ENCODE measurements around the gene DIAPH3.
A peak's percentile ranks its signal among the peaks of the same experiment; 100 is the strongest.

The DIAPH3 gene

GRCh38 chr13:59754411-59754810, 409.3 kb downstream of the DIAPH3 start:
- Histone ChIP-seq H3K9me3 (ENCODE audit: insufficient read depth, low read length) (no peaks in the 10 kb centered on the region), H3K4me1 (ENCODE audit: low read length) (peaks cover 24% of the 10 kb centered on the region), H3K9ac (ENCODE audit: low read length) (no peak overlapping the region), H2AFZ (ENCODE audit: low read depth, low read length) (no peak overlapping the region), H3K4me3 (ENCODE audit: low read length) (no peak overlapping the region), H3K79me2 (ENCODE audit: low read length) (no peaks in the 10 kb centered on the region), H3K4me2 (ENCODE audit: low read length) (peak overlapping the region; percentile 7; the same call in 1 of the 2 replicates), H3K27me3 (ENCODE audit: low read depth, low read length) (no peaks in the 10 kb centered on the region), H3K27ac (ENCODE audit: low read length) (no peak overlapping the region), H4K20me1 (ENCODE audit: insufficient read depth, low read length) (no peaks in the 10 kb centered on the region), H3K36me3 (replicated peaks; ENCODE audit: low read depth, low read length) (no peaks in the 10 kb centered on the region)
- TF ChIP-seq EZH2phosphoT487 (IDR thresholded peaks at IDR 0.05; ENCODE audit: low read depth) (no peak), CTCF (IDR thresholded peaks at IDR 0.05; ENCODE audit: low read depth, low read length) (no peak)

- TF ChIP-seq EZH2phosphoT487 (IDR thresholded peaks at IDR 0.05; ENCODE audit: low read depth) (no peak), CTCF (IDR thresholded peaks at IDR 0.05; ENCODE audit: low read depth, low read length) (no peak)
- Histone ChIP-seq H3K36me3 (replicated peaks; ENCODE audit: low read depth, low read length) (no peaks in the 10 kb centered on the region), H4K20me1 (ENCODE audit: insufficient read depth, low read length) (no peaks in the 10 kb centered on the region), H3K4me1 (ENCODE audit: low read length) (peaks cover 31% of the 10 kb centered on the region), H3K27me3 (ENCODE audit: low read depth, low read length) (no peaks in the 10 kb centered on the region), H3K9me3 (ENCODE audit: insufficient read depth, low read length) (no peaks in the 10 kb centered on the region), H3K9ac (ENCODE audit: low read length) (no peak overlapping the region), H2AFZ (ENCODE audit: low read depth, low read length) (no peak overlapping the region), H3K27ac (ENCODE audit: low read length) (no peak overlapping the region), H3K4me3 (ENCODE audit: low read length) (no peak overlapping the region), H3K79me2 (ENCODE audit: low read length) (no peaks in the 10 kb centered on the region), H3K4me2 (ENCODE audit: low read length) (no peak overlapping the region)
Observed at GRCh38 chr13:59750860-59751259, 412.9 kb downstream of the DIAPH3 start.

- TF ChIP-seq CTCF (IDR thresholded peaks at IDR 0.05; ENCODE audit: low read depth, low read length) (no peak), EZH2phosphoT487 (IDR thresholded peaks at IDR 0.05; ENCODE audit: low read depth) (no peak)
- no peaks in the 10 kb centered on the region for H3K36me3 ChIP-seq (replicated peaks; ENCODE audit: low read depth, low read length)
- H4K20me1 ChIP-seq (ENCODE audit: insufficient read depth, low read length): no peaks in the 10 kb centered on the region
- no peak overlapping the region for H2AFZ ChIP-seq (ENCODE audit: low read depth, low read length)
- peaks cover 11% of the 10 kb centered on the region for H3K4me1 ChIP-seq (ENCODE audit: low read length)
- H3K4me2 ChIP-seq (ENCODE audit: low read length): no peak overlapping the region
- no peak overlapping the region for H3K27ac ChIP-seq (ENCODE audit: low read length)
- no peaks in the 10 kb centered on the region for H3K27me3 ChIP-seq (ENCODE audit: low read depth, low read length)
- no peak overlapping the region for H3K4me3 ChIP-seq (ENCODE audit: low read length)
- H3K79me2 ChIP-seq (ENCODE audit: low read length): no peaks in the 10 kb centered on the region
- H3K9me3 ChIP-seq (ENCODE audit: insufficient read depth, low read length): no peaks in the 10 kb centered on the region
- H3K9ac ChIP-seq (ENCODE audit: low read length): no peak overlapping the region
Observed at GRCh38 chr13:59748046-59748445, 415.7 kb downstream of the DIAPH3 start.

GRCh38 chr13:59747529-59747928, 416.2 kb downstream of the DIAPH3 start:
- peaks cover 11% of the 10 kb centered on the region for H3K4me1 ChIP-seq (ENCODE audit: low read length)
- TF ChIP-seq CTCF (IDR thresholded peaks at IDR 0.05; ENCODE audit: low read depth, low read length): peak; percentile 34
- TF ChIP-seq EZH2phosphoT487 (IDR thresholded peaks at IDR 0.05; ENCODE audit: low read depth): no peak

More at GRCh38 chr13:59747529-59747928, 416.2 kb downstream of the DIAPH3 start:
- Histone ChIP-seq H3K4me2 (ENCODE audit: low read length) (no peak overlapping the region), H3K27ac (ENCODE audit: low read length) (no peak overlapping the region), H3K4me3 (ENCODE audit: low read length) (no peak overlapping the region), H3K9me3 (ENCODE audit: insufficient read depth, low read length) (no peaks in the 10 kb centered on the region), H4K20me1 (ENCODE audit: insufficient read depth, low read length) (no peaks in the 10 kb centered on the region), H3K9ac (ENCODE audit: low read length) (no peak overlapping the region), H3K79me2 (ENCODE audit: low read length) (no peaks in the 10 kb centered on the region), H3K27me3 (ENCODE audit: low read depth, low read length) (no peaks in the 10 kb centered on the region), H2AFZ (ENCODE audit: low read depth, low read length) (no peak overlapping the region), H3K36me3 (replicated peaks; ENCODE audit: low read depth, low read length) (no peaks in the 10 kb centered on the region)

Measured in OCI-LY3 (cell line).